Suppressor macrophage (primary cell): ENCODE measurements around the gene GRPEL2.
A peak's percentile ranks its signal among the peaks of the same experiment; 100 is the strongest.
"Not testable (repeated sequence)": the region's sequence is repeated elsewhere in the genome, so short reads cannot be mapped to it uniquely, and the experiment has no call there.

Source experiments
- DNase-seq, 4 experiments: peaks; one replicate each; pipeline ENCODE4 v3.0.0-alpha.2; 2020 to 2022

The GRPEL2 gene

DNA sequence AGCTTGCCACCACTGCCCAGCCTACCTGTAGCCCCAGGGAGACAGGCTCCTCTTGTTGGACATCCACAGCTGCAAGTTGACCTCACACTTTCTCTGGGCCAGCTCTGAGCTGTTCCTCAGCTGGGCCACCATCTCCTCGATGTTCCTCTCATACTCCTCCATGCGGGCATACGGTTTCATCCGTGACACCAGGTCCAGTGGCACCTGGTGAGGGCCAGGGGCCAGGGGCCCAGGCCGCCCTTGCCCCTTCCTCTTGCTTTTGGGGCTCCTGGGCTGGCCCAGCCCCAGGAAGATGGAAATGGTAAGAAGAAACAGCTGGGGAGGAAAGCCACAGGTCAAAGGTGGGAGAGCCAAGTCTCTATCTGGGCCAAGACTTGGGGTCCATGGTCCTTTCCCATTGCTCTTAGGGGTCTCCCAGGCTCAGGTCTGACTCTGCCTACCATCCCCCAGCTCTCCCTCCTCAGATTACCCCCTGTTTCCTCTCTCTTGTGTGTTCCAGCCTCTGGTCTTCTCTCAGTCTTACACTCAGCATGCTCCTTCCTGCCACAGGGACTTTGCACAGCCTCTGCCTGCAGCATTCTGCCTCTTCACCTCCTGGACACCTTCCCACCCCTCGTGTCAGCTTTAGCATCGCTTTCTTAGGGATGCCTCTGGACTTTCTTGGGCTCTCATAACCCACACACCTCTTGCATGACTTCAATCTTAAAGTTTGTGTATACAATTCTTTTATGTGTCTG, 31.6 kb downstream of the GRPEL2 start:
- no peak for DNase-seq

DNA sequence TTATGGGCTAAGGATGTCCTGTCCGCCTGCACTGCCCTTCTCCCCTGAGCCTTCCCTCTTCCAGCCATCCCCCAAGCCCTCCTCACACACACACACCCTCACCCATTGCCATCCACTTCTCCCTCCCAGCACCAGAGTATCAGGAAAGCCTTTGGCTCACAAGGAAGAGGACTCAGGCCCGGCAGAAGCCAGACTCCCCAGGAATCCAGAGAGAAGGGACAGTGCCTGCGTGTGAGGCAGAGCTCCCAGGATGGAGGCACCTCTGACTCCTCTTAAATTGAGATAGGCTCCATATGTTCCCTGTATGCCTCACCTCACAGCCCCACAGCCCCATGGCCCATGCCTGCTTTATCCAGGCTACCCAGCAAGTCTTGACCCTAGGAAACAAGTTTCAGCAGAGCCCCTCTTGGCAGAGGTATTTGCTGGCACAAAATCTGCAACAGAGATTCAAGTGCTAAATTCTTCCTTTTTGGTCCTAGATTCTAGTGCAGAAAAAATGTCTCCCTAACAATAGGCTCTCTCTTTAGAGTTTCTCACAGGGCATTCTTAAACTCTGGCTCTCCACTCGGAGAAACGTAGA, 33.0 kb downstream of the GRPEL2 start:
- DNase-seq: no peak

DNA sequence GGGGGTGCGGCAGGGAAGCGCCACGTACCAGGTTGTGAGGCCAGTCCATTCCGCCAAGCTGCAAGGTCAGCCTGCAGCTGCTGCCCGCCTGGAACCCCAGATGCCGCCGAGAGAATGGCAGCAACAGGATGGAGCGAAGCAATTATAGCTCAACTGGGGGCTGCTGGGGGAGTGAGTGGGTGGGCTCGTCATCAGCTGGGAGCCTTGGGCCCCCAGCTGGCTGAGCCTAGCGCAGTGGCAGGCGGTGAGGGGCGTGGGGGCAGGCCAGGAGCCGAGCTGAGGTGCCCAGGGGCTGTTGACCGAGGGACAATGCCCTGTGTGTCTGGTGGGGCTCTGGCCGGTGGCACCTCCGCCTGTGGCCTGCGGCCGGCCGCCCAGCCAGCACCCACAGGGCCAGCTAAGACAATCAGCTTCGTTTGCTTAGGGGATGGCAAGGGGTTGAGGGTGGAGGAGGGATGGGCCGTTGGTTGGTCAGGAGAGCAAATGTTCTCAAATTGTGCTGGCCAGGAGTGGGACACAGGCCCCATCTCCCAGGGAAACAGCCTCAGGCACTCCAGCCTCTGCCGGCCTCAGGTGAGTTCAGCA, 34.0 kb downstream of the GRPEL2 start, which contains the start of gene IL17B:
Gene IL17B, minus strand, starts transcription at position 116 of the 585 bp plus-strand sequence. Its CDS starts 67 bp downstream, at position 49.
- DNase-seq: no peak

DNA sequence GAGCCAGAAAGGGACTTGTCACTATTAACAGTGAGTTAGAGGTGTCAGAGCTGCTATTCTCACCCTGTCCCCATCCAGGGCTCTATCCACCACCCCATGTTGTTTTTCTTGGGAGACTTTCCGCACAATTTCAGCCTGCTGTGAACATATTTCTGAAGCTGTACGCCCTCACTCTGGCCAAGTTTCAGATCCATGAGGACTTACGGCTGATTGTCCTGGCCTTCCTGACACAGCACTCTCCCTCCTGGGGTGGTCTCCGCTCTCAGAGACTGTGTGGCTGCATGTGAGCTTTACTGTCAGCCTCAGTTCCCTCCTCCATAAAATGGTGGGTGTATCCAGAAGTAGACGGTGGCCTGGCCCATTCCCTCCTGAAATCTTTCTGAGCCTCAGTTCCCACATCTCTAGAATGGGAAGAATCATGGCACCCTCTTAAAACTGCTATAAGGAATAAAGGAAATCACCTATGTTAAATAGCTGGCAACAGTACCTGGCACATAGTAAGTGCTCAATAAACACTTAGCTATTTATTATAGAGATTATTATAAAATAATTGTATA, 34.6 kb downstream of the GRPEL2 start:
- DNase-seq: no peak

DNA sequence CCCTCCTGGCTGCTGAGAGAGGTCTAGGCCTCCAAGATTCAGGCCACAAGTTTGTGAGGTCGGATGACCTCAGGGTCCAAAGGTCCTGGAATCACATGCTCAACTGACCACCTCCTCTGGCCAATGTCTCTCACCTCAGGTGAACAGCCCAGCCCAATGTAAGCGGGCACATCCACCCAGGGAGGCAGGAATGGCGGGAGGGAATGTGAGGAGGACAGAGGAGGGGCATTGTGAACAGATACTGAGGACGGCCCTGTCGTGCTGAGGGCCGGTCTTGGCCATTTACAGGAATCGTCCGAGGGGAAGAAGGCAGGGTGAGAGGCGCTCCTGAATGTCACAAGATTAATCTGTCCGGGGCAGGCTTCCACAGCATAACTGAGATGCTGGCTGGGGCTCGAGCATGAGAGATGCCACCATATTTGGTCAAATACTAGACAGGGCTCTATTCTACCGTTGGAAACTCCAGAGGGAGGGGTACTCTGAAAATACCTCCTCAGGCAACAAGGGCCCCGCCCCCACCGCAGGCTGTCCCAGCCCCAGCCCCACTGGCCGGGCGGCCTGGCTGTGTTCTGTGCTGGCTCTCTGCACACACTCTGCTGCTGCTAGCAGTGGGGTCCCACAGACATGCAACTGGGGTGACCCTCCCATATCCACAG, 35.3 kb downstream of the GRPEL2 start:
- DNase-seq: no peak

DNA sequence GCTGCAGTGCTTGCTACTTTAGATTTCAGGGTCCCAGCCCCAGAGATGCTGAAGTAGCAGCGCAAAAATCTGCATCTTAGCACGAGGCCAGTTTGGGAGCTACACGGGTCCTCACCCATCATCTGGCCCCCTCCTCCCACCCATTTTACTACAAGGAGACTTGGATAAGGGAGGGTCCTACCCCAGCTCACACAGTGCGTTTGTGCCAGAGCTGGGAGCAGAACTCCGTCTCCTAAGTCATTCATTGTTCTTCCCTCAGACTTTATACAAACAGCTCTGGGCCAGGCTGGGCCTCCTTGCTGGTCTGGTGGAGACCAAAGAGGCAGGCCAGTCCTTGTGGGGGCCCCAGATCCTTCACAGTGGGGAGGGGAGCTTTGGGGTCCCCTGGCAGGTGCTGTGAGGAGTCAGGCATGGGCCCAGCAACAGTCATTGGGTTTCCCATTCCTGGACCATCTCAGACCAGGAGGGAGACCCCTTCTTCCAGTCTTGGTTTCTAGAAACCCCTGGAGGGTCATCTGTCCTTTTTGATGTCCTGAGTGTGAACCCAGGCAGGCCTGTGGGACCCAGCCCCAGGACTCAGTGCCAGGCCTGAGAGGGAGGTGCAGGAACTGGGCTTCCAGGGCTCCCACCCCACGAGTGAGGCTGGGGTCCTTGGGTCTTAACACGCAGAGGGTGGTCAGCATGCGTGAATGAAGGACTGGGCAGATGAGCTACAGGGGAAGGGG, 36.1 kb downstream of the GRPEL2 start:
- DNase-seq: no peak

DNA sequence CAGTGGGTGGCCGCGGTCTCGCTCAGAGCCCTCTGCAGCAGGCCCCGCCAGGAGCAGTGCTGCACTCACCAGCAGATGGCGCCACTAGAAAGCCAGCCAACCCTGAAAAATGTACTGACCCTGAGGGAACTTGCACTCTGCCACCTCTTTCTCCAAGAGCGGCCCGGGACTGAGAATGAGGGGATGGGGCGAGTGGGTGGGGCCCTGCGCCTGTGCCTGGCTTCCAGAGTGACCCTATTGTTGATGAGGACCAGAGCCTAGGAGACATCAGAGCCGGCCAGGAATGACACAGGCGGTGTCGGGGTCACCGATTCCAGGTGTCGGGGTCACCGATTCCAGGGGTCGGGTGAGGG, 36.7 kb downstream of the GRPEL2 start:
- DNase-seq: peak; percentile 75 to 86 (median 81)

DNA sequence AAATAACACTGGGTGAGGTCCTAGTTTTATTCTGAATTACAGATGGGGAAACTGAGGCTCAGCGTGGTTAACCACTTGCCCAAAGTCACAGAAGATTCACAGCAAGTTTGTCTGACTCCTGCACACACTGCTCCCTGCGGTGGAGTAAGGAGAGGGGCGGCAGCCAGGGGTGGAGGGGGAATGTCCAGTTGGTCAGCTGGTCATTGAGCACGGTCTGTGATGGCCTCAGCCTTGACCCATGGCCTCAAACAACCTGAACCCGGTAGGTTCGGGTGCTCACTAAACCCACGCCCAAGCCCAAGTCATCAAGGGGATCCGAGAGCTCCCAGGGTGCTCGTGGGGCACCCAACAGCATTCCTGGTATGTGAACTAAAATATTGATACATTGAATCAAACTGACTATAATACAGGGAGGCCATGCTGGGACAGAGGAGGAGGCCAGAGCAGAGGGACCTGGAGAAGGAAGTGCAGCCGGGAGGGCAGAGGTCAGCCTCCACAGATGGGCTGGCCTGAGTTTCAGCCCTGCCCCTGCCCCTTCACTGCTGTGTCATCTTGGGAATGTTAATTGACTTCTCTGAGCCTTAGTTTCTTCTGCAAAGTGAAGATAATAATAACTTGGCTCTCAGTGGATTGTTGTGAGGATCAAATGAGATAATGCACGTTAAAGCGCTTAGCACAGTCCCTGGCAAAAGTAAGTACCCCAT, 37.4 kb downstream of the GRPEL2 start:
- DNase-seq: peak in 2 of 4 experiments; percentile 14 to 29

DNA sequence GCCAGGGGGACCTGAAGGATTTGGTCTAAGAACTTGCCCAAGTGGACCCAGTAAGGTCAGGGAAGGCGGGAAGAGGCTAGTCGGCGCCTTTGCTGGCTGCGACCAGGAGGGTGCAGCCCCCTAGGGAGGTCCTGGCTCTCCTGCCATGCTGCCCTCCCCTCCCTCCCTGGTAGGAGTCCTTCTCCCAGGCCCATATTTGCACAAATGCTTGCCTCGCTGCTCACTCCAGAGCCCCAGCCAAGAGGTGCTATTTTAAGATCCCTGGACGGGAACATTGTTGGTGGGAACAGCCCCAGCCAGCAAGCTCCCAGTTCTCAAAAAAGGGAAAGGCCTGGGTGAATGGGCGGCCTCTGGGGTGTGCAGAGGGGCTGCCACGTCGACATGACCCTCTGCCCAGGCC, 38.1 kb downstream of the GRPEL2 start:
- DNase-seq: no peak

DNA sequence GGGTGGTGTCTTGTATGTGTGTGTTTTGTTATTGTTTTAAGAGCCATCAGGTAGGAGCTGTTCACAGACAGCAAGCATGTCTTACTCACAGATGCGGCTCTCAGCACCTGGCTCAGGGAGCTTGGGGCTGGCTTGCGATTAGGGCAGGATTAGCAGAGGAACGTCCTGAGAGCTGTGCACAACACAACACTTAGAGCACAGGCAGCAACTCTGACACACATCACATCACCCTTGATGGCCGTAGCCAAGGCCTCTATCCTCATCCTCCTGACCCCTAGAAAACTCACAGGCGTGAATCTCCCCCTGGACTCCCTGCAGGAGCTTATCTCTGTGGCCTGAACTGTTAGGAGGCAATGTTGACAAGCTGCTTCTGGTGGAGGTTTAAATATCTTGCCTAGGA, 40.9 kb downstream of the GRPEL2 start:
- DNase-seq: no peak

DNA sequence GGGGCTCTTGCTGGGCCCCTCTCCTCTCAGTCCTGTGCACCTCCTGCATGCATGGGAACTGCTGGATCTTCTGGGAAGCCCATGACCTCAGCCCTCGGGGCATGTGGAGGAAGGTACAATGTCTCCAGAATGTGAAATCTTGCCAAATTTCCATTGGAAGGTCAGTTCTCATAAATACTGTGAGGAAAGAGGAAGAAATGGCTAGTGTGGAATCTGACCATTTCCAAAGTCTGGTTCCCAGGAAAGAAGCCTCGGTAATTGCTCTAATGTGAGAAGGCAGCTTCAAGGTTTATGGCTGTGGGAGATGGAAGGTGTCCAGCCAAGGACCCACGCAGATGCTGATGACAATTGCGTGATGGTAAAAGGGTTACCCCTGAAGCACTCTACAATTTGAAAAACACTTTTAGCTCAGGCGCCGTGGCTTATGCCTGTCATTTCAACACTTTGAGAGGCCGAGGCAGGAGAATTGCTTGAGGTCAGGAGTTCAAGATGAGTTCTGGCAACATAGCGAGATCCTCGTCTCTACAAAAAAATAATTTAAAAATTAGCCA, 41.9 kb downstream of the GRPEL2 start:
- peak in 2 of 4 experiments; percentile 9 to 17 for DNase-seq

DNA sequence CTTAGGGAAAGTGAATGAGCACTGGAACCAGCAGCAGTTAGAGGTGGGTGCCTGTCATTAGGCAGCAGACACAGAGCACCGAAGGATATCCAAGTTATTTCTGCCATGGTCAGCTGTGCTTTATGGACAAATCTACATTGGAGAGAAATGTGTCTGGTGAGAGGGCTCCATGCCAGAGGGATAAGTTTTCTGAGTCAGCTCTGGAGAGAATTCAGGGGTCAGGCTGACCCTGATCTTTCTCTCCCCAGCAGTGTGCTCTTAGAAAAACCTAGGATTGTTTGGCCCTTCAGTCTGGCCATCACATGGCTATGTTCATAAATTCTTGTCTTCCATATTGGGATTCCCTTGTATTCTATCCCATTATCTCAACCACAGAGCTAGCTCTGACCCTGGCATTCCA, 42.7 kb downstream of the GRPEL2 start:
- no peak for DNase-seq

DNA sequence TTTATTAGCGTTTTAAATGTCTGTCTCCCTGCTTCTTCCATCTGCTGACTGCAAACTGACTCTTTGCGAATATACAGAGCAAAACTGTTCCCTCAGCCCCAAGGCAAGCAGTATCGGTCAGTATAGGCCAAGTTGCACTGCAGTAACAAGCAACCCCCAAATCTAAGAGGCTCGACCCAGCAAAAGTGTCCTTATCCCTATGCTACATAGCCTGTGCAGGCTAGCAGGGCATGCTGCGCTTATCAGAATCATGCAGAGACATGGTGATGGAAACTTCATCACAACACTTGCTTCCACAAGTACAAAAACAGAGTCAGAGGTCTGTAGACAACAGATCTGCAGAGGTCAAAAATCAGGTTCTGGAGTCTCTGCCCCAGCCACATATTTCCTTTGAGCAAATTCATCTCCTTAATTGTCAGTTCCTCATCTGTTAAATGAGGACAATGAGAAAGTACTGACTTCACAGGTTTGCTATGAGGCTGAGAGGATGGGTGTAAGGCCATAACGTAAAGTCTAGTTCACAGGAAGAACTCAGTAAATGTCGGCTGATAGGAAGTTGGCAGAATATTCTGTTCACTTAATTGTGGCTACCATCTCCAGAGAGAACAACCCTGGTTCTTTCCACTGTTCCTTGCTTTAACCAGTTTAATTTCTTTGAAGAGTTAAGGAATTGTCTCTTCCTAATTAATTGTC, 43.3 kb downstream of the GRPEL2 start:
- no peak for DNase-seq

DNA sequence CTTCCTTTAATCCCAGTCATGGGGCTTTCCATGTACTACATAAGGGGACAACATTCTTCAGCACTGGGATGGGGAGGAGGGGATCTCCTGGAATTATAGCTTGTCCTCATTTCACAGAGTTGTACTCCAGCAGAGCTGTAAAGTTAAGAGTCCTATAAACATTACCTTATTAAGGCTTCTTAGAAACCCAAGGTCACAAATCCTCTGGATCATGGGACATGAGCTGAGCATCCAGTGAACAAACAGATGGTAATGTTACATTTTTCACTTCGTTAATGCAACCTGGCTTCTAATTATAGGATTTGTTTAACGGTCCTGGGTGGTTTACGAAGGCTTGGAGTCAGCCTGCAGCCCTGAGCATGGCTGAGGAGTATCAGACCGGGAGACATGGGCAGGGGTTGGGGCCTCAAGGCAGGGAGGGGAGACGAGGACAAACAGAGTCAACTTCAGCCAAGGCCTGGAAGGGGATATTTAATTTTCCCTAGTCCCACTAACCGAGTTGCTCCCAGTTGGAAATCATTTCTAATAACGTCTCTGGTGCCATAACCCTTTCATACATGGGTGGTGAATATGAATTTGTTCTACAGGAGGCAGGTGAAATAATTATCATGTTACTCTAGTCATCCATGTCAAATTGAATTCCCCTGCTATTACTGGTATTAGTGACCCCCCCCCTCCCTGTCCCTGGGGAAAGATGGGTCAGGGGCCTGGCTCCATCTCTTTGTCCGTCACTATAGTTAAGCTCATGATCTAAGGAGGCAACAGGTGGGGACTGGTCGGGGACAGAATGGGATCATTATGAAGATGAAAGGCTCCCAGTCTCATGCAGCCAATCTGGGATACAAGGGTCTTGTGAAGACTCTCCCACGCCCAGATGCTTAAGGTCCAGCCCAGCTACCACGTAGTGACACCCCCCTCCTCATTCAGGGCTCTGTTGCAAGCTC, 44.5 kb downstream of the GRPEL2 start:
- DNase-seq: no peak

DNA sequence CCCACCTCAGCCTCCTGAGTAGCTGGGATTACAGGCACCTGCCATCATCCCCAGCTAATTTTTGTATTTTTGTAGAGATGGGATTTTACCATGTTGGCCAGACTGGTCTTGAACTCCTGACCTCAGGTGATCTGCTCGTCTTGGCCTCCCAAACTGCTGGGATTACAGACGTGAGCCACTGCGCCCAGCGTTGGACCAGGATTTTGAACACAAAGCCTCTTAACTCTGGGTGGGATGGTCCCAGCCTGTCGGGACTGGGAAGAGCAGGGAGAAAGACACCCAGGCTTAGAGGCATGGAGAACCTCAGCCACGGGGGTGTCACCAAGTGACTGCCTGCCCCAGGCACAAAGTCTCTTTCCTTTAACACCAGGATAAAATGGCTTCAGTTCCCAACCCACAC, 45.8 kb downstream of the GRPEL2 start:
- not testable (repeated sequence) for DNase-seq

DNA sequence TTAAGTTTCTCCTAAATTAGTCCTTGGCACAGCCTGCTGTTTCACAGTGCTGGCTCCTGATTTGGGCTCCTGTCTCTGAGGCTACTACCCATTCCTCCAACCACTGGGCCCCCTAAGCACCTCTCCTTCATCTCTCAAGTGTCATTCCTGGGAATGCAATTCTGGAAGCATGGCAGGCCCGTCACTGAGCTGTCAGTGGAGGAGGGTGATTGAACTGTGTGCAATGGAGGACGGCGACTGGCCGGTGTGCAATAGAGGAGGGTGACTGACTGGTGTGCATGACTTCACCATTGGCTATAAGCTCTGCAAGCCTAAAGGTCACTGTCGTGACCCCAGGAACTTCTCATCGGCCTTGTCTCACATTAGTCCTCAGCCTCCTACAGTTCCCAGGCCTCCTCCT, 46.2 kb downstream of the GRPEL2 start:
- DNase-seq: no peak

DNA sequence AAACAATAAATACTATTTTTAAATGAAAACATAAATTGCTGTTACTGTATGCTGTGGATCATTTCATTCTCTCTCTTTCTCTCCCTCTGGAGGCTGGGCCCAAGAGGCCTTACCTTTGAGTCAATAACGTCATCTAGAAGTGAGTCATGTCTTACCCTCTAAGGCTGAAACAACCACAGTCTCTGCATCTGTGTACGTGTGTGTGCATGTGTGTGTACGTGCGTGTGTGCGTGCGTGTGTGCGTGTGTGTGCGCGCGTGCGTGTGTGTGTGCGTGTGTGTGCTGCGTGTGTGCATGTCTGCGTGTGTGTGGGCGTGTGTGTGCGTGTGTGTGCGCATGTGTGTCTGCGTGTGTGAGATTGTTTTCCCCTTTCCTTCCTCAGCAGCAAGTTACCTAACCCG, 47.4 kb downstream of the GRPEL2 start:
- DNase-seq: no peak

DNA sequence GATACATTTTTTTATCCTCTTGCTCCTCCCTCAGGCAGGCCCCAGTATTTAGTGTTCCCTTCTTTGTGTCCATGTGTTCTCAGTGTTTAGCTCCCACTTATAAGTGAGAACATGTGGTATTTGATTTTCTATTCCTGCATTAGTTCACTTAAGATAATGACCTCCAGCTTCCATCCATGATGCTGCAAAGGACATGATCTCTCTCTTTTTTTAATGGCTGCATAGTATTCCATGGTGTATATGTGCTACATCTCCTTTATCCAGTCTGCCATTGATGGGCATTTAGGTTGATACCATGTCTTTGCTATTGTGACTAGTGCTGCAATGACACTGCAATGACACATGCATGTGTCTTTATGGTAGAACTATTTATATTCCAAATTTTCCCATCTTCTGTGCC, 49.7 kb downstream of the GRPEL2 start:
- not testable (repeated sequence) for DNase-seq

DNA sequence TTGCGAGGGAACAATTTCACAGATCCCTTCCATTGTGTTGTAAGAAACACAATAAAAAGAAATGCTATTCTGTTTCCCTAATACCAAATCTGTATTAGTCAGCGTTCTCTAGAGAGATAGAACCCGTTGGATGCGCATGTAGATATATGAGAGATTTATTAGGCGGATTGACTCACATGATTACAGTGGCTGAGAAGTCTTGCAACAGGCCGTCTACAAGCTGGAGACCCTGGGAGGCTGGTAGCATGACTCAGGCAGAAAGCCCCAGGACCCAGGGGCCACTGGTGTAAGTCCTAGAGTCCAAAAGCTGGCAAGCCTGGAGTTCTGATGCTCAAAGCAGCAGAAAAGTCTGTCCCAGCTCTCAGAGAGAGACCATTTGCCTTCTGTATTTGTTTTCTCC, 52.2 kb downstream of the GRPEL2 start:
- no peak for DNase-seq

DNA sequence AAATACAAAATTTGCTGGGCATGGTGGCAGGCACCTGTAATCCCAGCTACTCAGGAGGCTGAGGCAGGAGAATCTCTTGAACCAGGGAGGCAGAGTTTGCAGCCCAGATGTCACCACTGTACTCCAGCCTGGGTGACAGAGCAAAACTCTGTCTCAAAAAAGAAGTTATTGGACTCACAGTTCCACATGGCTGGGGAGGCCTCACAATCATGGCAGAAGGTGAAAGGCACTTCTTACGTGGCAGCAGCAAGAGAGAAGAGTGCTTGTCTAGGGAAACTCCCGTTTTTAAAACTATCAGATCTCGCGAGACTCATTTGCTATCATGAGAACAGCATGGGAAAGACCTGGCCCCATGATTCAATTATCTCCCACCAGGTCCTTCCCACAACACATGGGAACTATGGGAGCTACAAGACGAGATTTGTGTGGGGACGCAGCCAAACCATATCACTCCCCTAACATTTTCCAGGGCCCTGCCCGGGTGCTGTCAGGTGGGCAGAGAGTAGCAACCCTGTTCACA, 53.5 kb downstream of the GRPEL2 start:
- not testable (repeated sequence) for DNase-seq
